ENCODE results near the gene ELFN2.

ELFN2 gene

DNA sequence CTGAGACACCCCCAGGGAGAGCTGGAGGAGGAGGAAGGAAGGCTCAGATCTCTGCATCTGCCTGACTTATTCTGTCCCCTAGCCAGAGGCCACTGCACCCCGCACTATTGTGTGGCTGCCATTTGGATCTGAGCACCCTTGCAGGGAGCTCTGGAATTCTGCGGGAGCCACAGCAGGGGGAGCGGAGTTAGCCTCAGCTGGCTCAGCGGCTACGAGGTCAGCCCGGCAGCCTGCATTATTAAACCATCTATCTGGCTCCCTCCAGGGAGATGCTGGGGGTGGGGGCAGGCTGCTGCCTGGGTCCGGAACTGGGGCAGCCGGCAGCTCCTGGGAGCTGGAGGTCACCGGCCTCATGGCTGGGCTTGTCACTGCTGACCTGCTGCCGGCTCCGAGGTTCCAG is 6.5 kb upstream of the ELFN2 start:
- TF ChIP-seq, protein P1, sequence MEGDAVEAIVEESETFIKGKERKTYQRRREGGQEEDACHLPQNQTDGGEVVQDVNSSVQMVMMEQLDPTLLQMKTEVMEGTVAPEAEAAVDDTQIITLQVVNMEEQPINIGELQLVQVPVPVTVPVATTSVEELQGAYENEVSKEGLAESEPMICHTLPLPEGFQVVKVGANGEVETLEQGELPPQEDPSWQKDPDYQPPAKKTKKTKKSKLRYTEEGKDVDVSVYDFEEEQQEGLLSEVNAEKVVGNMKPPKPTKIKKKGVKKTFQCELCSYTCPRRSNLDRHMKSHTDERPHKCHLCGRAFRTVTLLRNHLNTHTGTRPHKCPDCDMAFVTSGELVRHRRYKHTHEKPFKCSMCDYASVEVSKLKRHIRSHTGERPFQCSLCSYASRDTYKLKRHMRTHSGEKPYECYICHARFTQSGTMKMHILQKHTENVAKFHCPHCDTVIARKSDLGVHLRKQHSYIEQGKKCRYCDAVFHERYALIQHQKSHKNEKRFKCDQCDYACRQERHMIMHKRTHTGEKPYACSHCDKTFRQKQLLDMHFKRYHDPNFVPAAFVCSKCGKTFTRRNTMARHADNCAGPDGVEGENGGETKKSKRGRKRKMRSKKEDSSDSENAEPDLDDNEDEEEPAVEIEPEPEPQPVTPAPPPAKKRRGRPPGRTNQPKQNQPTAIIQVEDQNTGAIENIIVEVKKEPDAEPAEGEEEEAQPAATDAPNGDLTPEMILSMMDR (conservative IDR thresholded peaks at IDR 0.05; ENCODE audit: low read depth, low read length) = no peak
- H3K4me3 ChIP-seq (ENCODE audit: low read depth, low read length) = no peak overlapping the region
- no peak for DNase-seq (ENCODE audit: low read depth)

DNA sequence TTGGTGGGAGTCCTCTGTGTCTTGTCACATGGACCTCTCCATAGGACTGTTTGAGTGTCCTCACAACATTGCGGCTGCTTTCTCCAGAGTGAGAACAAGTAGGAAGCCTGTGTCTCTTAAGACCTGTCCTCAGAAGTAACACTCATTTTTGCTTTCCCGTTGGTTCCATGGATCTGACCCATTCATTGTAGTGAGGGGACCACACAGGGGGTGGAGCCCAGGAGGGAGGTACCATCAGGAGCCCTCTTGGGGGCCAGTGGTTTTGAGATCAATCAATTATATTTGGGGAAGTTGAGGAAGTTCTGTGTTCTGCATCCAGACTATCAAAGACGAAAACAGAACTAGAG is 5.4 kb upstream of the ELFN2 start:
- TF ChIP-seq, protein P1 (conservative IDR thresholded peaks at IDR 0.05; ENCODE audit: low read depth, low read length) = no peak
- DNase-seq (ENCODE audit: low read depth) = no peak
- no peak overlapping the region for H3K4me3 ChIP-seq (ENCODE audit: low read depth, low read length)

DNA sequence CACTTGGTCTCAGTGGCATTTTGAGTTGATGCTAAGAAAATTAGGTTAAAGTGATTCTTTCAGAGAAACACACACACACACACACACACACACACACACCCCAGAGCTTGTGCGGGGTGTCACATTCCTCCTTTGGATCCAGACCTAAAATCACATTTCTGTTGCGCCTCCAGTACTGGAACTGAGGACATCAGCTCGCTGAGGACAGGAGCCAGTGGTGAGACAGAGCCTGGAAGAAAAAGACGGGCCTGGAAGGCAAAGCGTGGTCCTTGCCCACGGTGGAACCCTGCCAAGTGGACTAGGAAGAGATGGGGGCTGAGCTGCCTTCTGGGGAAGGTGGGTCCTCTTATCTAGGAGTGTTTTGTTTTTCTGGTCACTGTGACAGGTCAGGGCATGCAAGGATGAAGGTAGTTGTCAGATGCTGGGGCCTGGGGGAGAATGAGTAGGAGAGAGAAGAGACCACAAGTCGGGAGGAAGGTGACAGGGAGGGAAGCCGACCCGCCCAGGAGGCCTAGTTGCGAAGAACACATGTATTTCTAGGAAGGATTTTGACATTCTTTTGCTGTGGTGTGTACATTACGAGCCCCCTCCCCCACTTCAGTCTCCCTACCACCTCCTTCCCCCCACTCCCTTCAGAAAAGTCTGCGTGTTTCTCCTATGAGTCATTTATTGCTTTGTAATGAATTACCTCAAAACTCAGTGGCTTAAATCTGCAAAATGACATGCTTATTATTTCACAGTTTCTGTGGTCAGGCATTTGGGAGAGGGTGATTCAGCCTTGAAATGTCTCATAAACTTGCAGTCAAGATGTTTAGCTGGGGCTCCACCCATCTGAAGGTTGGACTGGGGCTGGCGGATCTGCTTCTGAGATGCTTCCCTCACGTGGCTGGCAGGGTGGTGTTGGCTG is 4.8 kb upstream of the ELFN2 start:
- H3K4me3 ChIP-seq (ENCODE audit: low read depth, low read length) = no peak overlapping the region
- TF ChIP-seq, protein P1 (conservative IDR thresholded peaks at IDR 0.05; ENCODE audit: low read depth, low read length) = no peak
- DNase-seq (ENCODE audit: low read depth) = peak; percentile 98

DNA sequence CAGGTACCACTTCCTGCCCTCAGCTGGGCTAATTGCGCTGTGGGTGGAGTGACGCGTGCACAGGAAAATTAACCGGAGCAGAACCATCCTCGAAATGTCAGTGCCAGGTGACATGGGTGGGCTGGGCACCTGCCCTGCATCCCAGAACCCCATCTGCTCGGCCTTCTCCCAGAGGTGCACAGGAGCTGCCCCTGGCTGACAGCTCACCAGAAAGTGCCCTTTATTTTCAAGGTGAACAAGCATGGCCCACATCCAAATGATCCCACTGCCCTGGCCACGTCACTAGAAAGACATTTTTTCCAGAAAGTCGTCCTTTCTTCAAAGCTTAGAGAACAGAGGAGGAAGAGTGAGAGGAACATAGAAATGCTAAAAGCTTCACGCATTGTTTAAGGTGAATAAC is 4.1 kb upstream of the ELFN2 start:
- DNase-seq (ENCODE audit: low read depth) = no peak
- no peak overlapping the region for H3K4me3 ChIP-seq (ENCODE audit: low read depth, low read length)
- TF ChIP-seq, protein P1 (conservative IDR thresholded peaks at IDR 0.05; ENCODE audit: low read depth, low read length) = no peak

DNA sequence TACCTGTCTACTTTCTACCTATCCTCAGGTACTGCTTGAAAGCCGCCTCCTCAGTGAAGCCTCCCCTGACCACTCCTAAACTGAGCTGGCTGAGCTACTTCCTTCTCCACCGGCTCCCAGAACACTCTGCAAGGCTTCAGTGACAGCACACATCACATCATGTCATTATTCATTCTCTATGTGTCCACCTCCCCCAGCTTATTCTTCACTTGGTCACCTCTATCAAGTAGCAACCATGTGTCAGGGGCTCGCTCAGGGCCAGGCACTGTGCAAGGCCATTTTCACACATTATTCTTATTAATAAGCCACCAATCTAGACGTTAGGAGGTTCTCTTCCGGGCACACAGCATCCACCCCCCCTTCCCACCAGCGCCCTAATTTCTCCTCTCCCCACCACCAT is 3.7 kb upstream of the ELFN2 start:
- no peak for DNase-seq (ENCODE audit: low read depth)
- H3K4me3 ChIP-seq (ENCODE audit: low read depth, low read length) = no peak overlapping the region
- TF ChIP-seq, protein P1 (conservative IDR thresholded peaks at IDR 0.05; ENCODE audit: low read depth, low read length) = no peak

DNA sequence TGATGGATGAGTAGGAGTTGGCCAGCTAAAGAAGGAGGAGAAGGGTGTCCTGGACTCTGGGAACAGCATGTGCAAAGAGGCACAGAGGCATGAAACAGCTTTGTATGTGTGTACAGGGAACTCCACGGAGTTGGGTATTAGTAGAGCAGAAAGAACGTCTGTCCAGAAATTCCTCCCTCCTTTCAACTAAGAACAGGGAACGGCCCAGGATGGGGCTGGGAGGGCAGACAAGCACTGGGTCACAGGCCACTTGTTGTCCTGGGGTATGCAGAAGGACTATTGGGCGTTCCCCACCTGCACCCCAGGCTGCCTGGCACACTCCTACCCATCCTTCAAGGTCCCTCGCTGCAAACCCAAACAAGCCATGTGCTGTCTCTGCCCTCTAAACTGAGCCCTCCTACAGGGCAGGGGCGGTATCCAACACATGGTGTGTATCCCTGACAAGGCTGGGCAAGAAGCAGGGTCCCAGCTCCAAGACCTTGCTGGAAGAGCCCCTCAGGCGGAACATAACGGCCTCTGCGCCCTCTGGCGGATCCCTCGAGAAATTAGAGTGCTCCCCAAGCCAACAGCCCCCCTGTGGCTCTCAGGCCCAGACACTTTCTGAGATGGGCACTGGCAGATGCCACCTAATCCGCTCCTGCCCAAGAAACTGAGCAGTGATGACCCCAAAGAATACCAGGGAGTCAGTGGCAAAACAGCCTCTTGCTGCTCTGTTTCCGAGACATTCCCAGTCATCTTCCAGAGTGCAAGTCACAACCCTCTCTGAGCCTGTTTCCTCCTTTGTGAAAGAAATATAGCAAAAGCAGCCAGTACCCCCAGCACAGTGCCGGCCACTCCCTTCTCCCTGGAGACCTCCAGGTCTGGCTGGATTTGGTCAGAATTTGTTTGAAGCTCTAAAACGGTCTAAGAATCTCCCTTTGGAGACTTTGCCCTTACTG is 1.6 kb upstream of the ELFN2 start:
- peak; percentile 59 for DNase-seq (ENCODE audit: low read depth)
- no peak overlapping the region for H3K4me3 ChIP-seq (ENCODE audit: low read depth, low read length)
- TF ChIP-seq, protein P1 (conservative IDR thresholded peaks at IDR 0.05; ENCODE audit: low read depth, low read length) = peak; percentile 86

All from choroid plexus epithelial cell (primary cell).